Ovary (tissue), 3 donors: Measurements from ENCODE around the gene MYMX.

Experiments used
- POLR2A ChIP-seq: fragments of 450-650 bp; IDR thresholded peaks from one replicate; pipeline ENCODE4 v1.6.1; 2017; ENCODE audit warnings: antibody characterized with exemption, mild to moderate bottlenecking, moderate library complexity
- TF ChIP-seq, protein P1 (sequence below), 3 donors: fragments of 450-650 bp in 2 of 3; fragments of 200-600 bp in 1 of 3; IDR thresholded peaks; one replicate each; pipeline versions ENCODE4 v1.5.1 to v1.8.0; 2016 to 2022; ENCODE audit warnings: antibody characterized with exemption in 3 of 3, mild to moderate bottlenecking in 1 of 3
- donor health status: DM: no; HTN: no; CAD: no.

DNA sequence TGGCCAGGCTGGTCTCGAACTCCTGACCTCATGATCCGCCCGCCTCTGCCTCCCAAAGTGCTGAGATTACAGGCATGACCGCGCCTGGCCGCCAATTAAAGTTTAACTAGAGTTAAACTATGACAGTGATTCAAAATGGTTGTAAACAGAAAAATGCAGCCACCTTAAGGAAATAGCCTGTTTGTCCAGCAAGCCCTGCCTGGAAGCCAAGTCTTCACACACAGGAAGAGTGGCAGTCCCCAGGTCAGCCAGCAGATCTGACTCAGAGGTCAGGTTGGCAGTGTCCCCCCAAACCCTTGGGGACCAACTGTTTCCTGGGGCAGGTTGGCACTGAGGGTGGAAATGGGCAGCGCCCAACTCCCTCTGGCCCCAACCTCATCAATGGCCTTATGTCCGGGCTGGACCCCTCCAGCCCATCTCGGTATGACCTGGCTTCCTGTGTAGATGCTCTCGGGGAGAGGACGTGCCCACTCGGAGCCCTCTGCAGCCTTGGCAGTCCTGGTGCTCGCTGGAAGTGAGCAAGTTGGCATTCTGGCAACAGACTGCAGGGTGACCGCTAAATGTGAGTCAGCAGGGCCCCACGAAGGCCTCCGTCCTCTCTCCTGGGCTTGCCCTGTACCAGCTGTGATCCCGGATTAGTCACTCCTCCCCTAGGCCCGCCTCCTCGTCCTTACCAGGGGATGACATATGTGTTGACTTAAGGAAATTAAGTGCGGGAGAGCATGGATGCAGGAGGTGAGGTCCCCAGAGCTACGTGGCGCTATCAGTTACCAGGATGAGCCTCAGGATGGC is 20.5 kb downstream of the MYMX start:
- no peak for TF ChIP-seq POLR2A
- TF ChIP-seq, protein P1, sequence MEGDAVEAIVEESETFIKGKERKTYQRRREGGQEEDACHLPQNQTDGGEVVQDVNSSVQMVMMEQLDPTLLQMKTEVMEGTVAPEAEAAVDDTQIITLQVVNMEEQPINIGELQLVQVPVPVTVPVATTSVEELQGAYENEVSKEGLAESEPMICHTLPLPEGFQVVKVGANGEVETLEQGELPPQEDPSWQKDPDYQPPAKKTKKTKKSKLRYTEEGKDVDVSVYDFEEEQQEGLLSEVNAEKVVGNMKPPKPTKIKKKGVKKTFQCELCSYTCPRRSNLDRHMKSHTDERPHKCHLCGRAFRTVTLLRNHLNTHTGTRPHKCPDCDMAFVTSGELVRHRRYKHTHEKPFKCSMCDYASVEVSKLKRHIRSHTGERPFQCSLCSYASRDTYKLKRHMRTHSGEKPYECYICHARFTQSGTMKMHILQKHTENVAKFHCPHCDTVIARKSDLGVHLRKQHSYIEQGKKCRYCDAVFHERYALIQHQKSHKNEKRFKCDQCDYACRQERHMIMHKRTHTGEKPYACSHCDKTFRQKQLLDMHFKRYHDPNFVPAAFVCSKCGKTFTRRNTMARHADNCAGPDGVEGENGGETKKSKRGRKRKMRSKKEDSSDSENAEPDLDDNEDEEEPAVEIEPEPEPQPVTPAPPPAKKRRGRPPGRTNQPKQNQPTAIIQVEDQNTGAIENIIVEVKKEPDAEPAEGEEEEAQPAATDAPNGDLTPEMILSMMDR (IDR thresholded peaks at IDR 0.05) = no peak
